ENCODE data around the gene NOL12. TPM values are rescaled to one million over a fixed set of nuclear protein-coding genes. Genes with fewer than 3 reads are reported as not detected.

The NOL12 gene
- polyA plus RNA-seq, 1 donor from 2014 or later: 90.0 TPM

DNA sequence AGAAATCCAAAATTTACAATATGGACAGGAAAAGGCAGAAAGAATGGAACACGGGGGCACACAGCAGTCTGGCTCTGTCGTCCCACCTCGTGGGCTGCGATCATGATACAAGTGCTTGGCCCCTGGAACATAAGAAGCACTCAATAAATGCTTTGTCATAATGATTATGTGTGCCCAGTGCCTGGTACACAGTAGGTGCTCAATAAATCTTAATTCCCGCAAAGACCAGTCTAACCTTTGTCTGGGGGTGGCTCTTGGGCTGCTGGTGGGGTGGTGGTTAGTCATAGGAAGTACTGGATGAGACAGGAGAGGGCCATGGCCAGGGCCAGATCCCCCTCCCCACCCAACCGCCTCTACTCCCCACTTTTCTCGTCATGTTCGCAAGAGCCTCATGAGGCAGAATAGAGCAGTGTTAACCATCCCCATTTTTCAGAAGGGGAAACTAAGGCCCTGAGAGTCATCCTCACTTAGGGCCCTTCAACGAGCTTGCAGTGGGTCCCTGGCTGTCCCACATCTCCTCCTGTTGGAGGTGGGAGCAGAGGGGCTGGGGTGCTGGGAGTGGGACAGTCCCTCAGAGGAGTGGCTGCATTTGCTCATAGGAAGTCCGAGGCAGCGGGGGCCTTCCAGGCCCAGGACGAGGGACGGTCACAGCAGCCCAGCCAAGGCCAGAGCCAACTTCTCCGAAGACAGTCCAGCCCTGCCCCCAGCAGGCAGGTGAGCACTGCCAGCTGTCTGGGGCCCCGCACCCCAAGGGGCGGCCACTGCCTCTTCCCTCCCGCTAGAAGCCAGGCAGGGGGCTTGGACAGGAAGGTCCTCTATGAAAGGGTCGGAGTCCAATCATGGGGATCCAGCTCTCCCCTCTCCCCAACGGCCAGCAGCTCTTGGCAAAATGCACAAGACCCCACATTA is 46.8 kb downstream of the NOL12 start:
- Histone ChIP-seq H3K9ac (ENCODE audit: low read length) (no peak overlapping the region), H3K79me2 (replicated peaks; ENCODE audit: insufficient read depth, low read length) (no peaks in the 10 kb centered on the region)

DNA sequence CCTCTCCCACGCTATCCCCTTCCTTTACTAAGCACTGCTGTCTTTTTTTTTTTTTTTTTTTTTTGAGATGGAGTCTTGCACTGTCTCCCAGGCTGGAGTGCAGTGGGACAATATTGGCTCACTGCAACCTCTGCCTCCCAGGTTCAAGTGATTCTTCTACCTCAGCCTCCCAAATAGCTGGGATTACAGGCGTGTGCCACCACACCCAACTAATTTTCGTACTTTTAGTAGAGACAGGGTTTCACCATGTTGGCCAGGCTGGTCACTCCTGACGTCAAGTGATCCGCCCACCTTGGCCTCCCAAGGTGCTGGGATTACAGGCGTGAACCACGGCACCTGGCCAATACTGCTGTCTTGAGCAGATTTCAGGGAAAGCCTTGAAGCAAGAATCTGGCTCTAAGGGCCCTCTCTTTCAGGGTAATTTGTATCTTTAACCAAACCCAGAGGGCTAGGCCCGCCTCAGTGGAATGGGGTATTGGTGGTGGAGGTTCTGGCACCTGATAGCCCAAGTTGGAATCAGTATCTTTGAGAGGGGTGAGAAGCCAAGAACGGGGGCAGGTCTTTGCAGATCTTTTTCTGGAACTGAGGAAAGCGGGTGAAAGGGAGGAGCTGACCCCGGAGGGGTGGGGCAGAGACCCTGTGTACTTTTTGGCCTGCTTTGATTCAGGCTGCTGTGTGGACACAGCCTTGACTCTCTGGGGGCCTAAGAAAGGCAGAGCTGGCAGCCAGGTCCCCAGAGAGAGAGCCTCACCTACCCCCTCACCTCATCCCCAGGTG is 47.7 kb downstream of the NOL12 start:
- Histone ChIP-seq H4K20me1 (ENCODE audit: insufficient read depth) (no peaks in the 10 kb centered on the region), H3K9ac (ENCODE audit: low read length) (no peak overlapping the region), H2AFZ (ENCODE audit: low read depth, low read length) (no peak overlapping the region), H3K36me3 (ENCODE audit: insufficient read depth, low read length) (no peaks in the 10 kb centered on the region), H3K27ac (ENCODE audit: low read length) (no peak overlapping the region), H3K27me3 (ENCODE audit: insufficient read depth, low read depth, low read length) (no peaks in the 10 kb centered on the region), H3K4me2 (ENCODE audit: low read length) (no peak overlapping the region), H3F3A (ENCODE audit: insufficient read depth, low read length, poor library complexity, severe bottlenecking) (no peaks in the 10 kb centered on the region), H3K79me2 (replicated peaks; ENCODE audit: insufficient read depth, low read length) (no peaks in the 10 kb centered on the region), H3K9me3 (ENCODE audit: low read length) (no peaks in the 10 kb centered on the region), H3K4me3 (ENCODE audit: low read length) (no peak overlapping the region), H3K9me2 (ENCODE audit: insufficient read depth, low read length) (no peaks in the 10 kb centered on the region)
- no peak for TF ChIP-seq POLR2AphosphoS5 (IDR thresholded peaks at IDR 0.05)
- no peak for TF ChIP-seq EZH2 (IDR thresholded peaks at IDR 0.05; ENCODE audit: borderline replicate concordance, insufficient read depth, low read length, poor library complexity, severe bottlenecking)
- TF ChIP-seq SMC3 (conservative IDR thresholded peaks at IDR 0.05; ENCODE audit: poor library complexity): no peak
- no peak for TF ChIP-seq TAF1 (IDR thresholded peaks at IDR 0.05; ENCODE audit: low read depth)
- TF ChIP-seq EP300 (conservative IDR thresholded peaks at IDR 0.05; ENCODE audit: poor library complexity, severe bottlenecking): no peak
- no peak for TF ChIP-seq RAD21 (conservative IDR thresholded peaks at IDR 0.05)

More for the DNA sequence above, 46.8 kb downstream of the NOL12 start:
- Histone ChIP-seq H3K36me3 (ENCODE audit: insufficient read depth, low read length) (no peaks in the 10 kb centered on the region), H2AFZ (ENCODE audit: low read depth, low read length) (no peak overlapping the region), H3K9me3 (ENCODE audit: low read length) (no peaks in the 10 kb centered on the region), H3K4me2 (ENCODE audit: low read length) (no peak overlapping the region), H3K27me3 (ENCODE audit: insufficient read depth, low read depth, low read length) (no peaks in the 10 kb centered on the region), H3F3A (ENCODE audit: insufficient read depth, low read length, poor library complexity, severe bottlenecking) (no peaks in the 10 kb centered on the region), H4K20me1 (ENCODE audit: insufficient read depth) (no peaks in the 10 kb centered on the region), H3K9me2 (ENCODE audit: insufficient read depth, low read length) (no peaks in the 10 kb centered on the region), H3K27ac (ENCODE audit: low read length) (no peak overlapping the region), H3K4me3 (ENCODE audit: low read length) (no peak overlapping the region)
- TF ChIP-seq, protein P1, sequence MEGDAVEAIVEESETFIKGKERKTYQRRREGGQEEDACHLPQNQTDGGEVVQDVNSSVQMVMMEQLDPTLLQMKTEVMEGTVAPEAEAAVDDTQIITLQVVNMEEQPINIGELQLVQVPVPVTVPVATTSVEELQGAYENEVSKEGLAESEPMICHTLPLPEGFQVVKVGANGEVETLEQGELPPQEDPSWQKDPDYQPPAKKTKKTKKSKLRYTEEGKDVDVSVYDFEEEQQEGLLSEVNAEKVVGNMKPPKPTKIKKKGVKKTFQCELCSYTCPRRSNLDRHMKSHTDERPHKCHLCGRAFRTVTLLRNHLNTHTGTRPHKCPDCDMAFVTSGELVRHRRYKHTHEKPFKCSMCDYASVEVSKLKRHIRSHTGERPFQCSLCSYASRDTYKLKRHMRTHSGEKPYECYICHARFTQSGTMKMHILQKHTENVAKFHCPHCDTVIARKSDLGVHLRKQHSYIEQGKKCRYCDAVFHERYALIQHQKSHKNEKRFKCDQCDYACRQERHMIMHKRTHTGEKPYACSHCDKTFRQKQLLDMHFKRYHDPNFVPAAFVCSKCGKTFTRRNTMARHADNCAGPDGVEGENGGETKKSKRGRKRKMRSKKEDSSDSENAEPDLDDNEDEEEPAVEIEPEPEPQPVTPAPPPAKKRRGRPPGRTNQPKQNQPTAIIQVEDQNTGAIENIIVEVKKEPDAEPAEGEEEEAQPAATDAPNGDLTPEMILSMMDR (IDR thresholded peaks at IDR 0.05; ENCODE audit: poor library complexity, severe bottlenecking): no peak
- no peak for TF ChIP-seq RAD21 (conservative IDR thresholded peaks at IDR 0.05)
- TF ChIP-seq SMC3 (conservative IDR thresholded peaks at IDR 0.05; ENCODE audit: poor library complexity): no peak
- no peak for TF ChIP-seq MXI1 (conservative IDR thresholded peaks at IDR 0.05; ENCODE audit: poor library complexity, severe bottlenecking)
- TF ChIP-seq EZH2 (IDR thresholded peaks at IDR 0.05; ENCODE audit: borderline replicate concordance, insufficient read depth, low read length, poor library complexity, severe bottlenecking): no peak
- TF ChIP-seq POLR2AphosphoS5 (IDR thresholded peaks at IDR 0.05): no peak
- TF ChIP-seq, protein P2, sequence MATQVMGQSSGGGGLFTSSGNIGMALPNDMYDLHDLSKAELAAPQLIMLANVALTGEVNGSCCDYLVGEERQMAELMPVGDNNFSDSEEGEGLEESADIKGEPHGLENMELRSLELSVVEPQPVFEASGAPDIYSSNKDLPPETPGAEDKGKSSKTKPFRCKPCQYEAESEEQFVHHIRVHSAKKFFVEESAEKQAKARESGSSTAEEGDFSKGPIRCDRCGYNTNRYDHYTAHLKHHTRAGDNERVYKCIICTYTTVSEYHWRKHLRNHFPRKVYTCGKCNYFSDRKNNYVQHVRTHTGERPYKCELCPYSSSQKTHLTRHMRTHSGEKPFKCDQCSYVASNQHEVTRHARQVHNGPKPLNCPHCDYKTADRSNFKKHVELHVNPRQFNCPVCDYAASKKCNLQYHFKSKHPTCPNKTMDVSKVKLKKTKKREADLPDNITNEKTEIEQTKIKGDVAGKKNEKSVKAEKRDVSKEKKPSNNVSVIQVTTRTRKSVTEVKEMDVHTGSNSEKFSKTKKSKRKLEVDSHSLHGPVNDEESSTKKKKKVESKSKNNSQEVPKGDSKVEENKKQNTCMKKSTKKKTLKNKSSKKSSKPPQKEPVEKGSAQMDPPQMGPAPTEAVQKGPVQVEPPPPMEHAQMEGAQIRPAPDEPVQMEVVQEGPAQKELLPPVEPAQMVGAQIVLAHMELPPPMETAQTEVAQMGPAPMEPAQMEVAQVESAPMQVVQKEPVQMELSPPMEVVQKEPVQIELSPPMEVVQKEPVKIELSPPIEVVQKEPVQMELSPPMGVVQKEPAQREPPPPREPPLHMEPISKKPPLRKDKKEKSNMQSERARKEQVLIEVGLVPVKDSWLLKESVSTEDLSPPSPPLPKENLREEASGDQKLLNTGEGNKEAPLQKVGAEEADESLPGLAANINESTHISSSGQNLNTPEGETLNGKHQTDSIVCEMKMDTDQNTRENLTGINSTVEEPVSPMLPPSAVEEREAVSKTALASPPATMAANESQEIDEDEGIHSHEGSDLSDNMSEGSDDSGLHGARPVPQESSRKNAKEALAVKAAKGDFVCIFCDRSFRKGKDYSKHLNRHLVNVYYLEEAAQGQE (IDR thresholded peaks at IDR 0.05; ENCODE audit: borderline replicate concordance): no peak
- TF ChIP-seq EP300 (conservative IDR thresholded peaks at IDR 0.05; ENCODE audit: poor library complexity, severe bottlenecking): no peak
